ENCODE results near the gene EGFR. TPM values are rescaled to one million over a fixed set of nuclear protein-coding genes. Genes with fewer than 3 reads are reported as not detected.

Gene EGFR
- total RNA-seq, 2 donors from 2014 or later, result 57.8 to 63.4 TPM

GRCh38 chr7:55205124-55205955 is 186.5 kb downstream of the EGFR start:
- no peak for DNase-seq
- H3K4me1 ChIP-seq, result no peaks in the 10 kb centered on the region
- no peaks in the 10 kb centered on the region for H3K9me3 ChIP-seq
- no peaks in the 10 kb centered on the region for H3K27me3 ChIP-seq
- H3K36me3 ChIP-seq, result peaks cover 4% of the 10 kb centered on the region
- H3K27ac ChIP-seq, result no peak overlapping the region
- no peak overlapping the region for H3K9ac ChIP-seq (ENCODE audit: low read depth in 2 of 2, low read length in 2 of 2)
- no peak overlapping the region for H3K4me3 ChIP-seq
- intact Hi-C loops (cut with DNase I), result no loop called here
- no peak for TF ChIP-seq CTCF (IDR thresholded peaks at IDR 0.05)

- H3K4me3 ChIP-seq, result no peak overlapping the region
- H3K4me1 ChIP-seq, result no peaks in the 10 kb centered on the region
- intact Hi-C loops (cut with DNase I), result no loop called here
- H3K27me3 ChIP-seq, result no peaks in the 10 kb centered on the region
- no peak for DNase-seq
- H3K27ac ChIP-seq, result no peak overlapping the region
- no peaks in the 10 kb centered on the region for H3K9me3 ChIP-seq
- no peak for TF ChIP-seq CTCF (IDR thresholded peaks at IDR 0.05)
- H3K36me3 ChIP-seq, result peaks cover 4% of the 10 kb centered on the region
- no peak overlapping the region for H3K9ac ChIP-seq (ENCODE audit: low read depth in 2 of 2, low read length in 2 of 2)
These were observed 187.6 kb downstream of the EGFR start for GRCh38 chr7:55206235-55207029.

- Histone ChIP-seq H3K27me3 (no peaks in the 10 kb centered on the region), H3K27ac (no peak overlapping the region), H3K36me3 (no peaks in the 10 kb centered on the region), H3K4me3 (no peak overlapping the region), H3K9ac (ENCODE audit: low read depth in 2 of 2, low read length in 2 of 2) (no peak overlapping the region), H3K4me1 (no peaks in the 10 kb centered on the region), H3K9me3 (no peaks in the 10 kb centered on the region)
- intact Hi-C loops (cut with DNase I), result no loop called here
- TF ChIP-seq CTCF (IDR thresholded peaks at IDR 0.05), result no peak
- DNase-seq, result no peak
These were observed 188.8 kb downstream of the EGFR start for GRCh38 chr7:55207436-55208125.

- Histone ChIP-seq H3K27me3 (no peaks in the 10 kb centered on the region), H3K36me3 (no peaks in the 10 kb centered on the region), H3K9me3 (no peaks in the 10 kb centered on the region), H3K4me3 (no peak overlapping the region), H3K4me1 (no peaks in the 10 kb centered on the region), H3K9ac (ENCODE audit: low read depth in 2 of 2, low read length in 2 of 2) (peak overlapping the region in 1 of 2 donors; percentile 41), H3K27ac (no peak overlapping the region)
- peak; percentile 39 for DNase-seq
- intact Hi-C loops (cut with DNase I), result no loop called here
- no peak for TF ChIP-seq CTCF (IDR thresholded peaks at IDR 0.05)
These were observed 190.5 kb downstream of the EGFR start for GRCh38 chr7:55209366-55209765.

- H3K27ac ChIP-seq, result no peak overlapping the region
- no peak for DNase-seq
- H3K36me3 ChIP-seq, result no peaks in the 10 kb centered on the region
- no peak overlapping the region for H3K9ac ChIP-seq (ENCODE audit: low read depth in 2 of 2, low read length in 2 of 2)
- no peaks in the 10 kb centered on the region for H3K9me3 ChIP-seq
- no peak overlapping the region for H3K4me3 ChIP-seq
- no peak for TF ChIP-seq CTCF (IDR thresholded peaks at IDR 0.05)
- intact Hi-C loops (cut with DNase I), result no loop called here
- no peaks in the 10 kb centered on the region for H3K27me3 ChIP-seq
- H3K4me1 ChIP-seq, result no peaks in the 10 kb centered on the region
These were observed 191.4 kb downstream of the EGFR start for GRCh38 chr7:55210176-55210575.
